GM12878 (cell line): ENCODE data around the gene TP73. TPM values are rescaled to one million over a fixed set of nuclear protein-coding genes. Genes with fewer than 3 reads are reported as not detected.

ENCODE experiments used
- ATAC-seq: fragments of 200-7000 bp; cut with Tn5 transposase; 3 replicates; pipeline ENCODE4 v1.9.1; 2020; ENCODE audit warnings: mild to moderate bottlenecking, moderate library complexity
- BruUV-seq: library from RNA; stranded (reverse); fragments of 400-500 nt; replicated peaks from 2 replicates; lab custom pipeline; 2021; lab: Mats Ljungman, UMichigan
- CTCF ChIA-PET: fragments of 300-600 bp; sonication (Branson Sonifier 250); formaldehyde crosslinking; extraction: SDS; loops from one replicate; lab custom pipeline; 2021; ENCODE audit warnings: inconsistent platforms; lab: Yijun Ruan, JAX
- POLR2A ChIA-PET: fragments of 350-600 bp; formaldehyde crosslinking; extraction: SDS; loops from one replicate; lab custom pipeline; 2021; ENCODE audit warnings: inconsistent platforms; lab: Charles Lee
- RAD21 ChIA-PET: fragments of 300-600 bp; sonication (Branson Sonifier 250); formaldehyde crosslinking; loops from one replicate; lab custom pipeline; 2023; ENCODE audit warnings: antibody characterized with exemption; ENCODE audit not compliant: unreplicated experiment; lab: Charles Lee
- SMC1A ChIA-PET: fragments of 300-600 bp; sonication (Branson Sonifier 250); formaldehyde crosslinking; loops from one replicate; lab custom pipeline; 2023; ENCODE audit not compliant: unreplicated experiment, uncharacterized antibody; lab: Charles Lee
- DNase-seq: peaks from one replicate; pipeline ENCODE4 v3.0.0-alpha.2; 2011; ENCODE audit warnings: low read depth, low spot score
- FAIRE-seq: peaks from 3 replicates; lab custom pipeline; 2011; peaks lifted over from hg19 to GRCh38; lab: Jason Lieb, UNC
- H2AFZ ChIP-seq: 2 replicates; pipeline ENCODE4 v1.6.0; 2011; ENCODE audit warnings: low read depth, low read length, control low read depth; ENCODE audit not compliant: control insufficient read depth
- H3K27ac ChIP-seq: 2 replicates; pipeline ENCODE4 v1.5.1; 2011; ENCODE audit warnings: control low read depth; ENCODE audit not compliant: control insufficient read depth, insufficient read depth
- H3K27me3 ChIP-seq, 2 experiments: replicated peaks in 1 of 2; 2 replicates each; pipeline versions ENCODE4 v1.6.0 to v1.6.1; 2011; ENCODE audit warnings: low read length in 1 of 2; ENCODE audit not compliant: control insufficient read depth in 2 of 2, insufficient read depth in 2 of 2
- H3K36me3 ChIP-seq, 2 experiments: 2 replicates each; pipeline ENCODE4 v1.5.1; 2011; ENCODE audit warnings: low read length in 1 of 2; ENCODE audit not compliant: control insufficient read depth in 2 of 2, insufficient read depth in 2 of 2
- H3K4me1 ChIP-seq: 2 replicates; pipeline ENCODE4 v1.6.1; 2011; ENCODE audit warnings: mild to moderate bottlenecking, low read length, moderate library complexity, mixed read lengths; ENCODE audit not compliant: control insufficient read depth, insufficient read depth
- H3K4me2 ChIP-seq: 2 replicates; pipeline ENCODE4 v1.6.0; 2011; ENCODE audit warnings: control low read depth; ENCODE audit not compliant: control insufficient read depth, insufficient read depth
- H3K4me3 ChIP-seq: fragments of 200-600 bp; sonication (generic); 2 replicates; pipeline ENCODE4 v1.5.1; 2016
- H3K79me2 ChIP-seq: 2 replicates; pipeline ENCODE4 v1.6.0; 2011; ENCODE audit warnings: low read length; ENCODE audit not compliant: control insufficient read depth, insufficient read depth
- H3K9ac ChIP-seq: 2 replicates; pipeline ENCODE4 v1.8.0; 2011; ENCODE audit warnings: low read length, control low read depth, mixed read lengths; ENCODE audit not compliant: control insufficient read depth, insufficient read depth
- H3K9me3 ChIP-seq: replicated peaks from 3 replicates; pipeline ENCODE4 v1.5.1; 2011; ENCODE audit warnings: mild to moderate bottlenecking, low read length; ENCODE audit not compliant: control insufficient read depth, insufficient read depth
- H4K20me1 ChIP-seq: 2 replicates; pipeline ENCODE4 v1.6.0; 2011; ENCODE audit not compliant: control insufficient read depth, insufficient read depth
- BCL11A ChIP-seq: IDR thresholded peaks from 2 replicates; pipeline ENCODE4 v1.6.1; 2011; ENCODE audit warnings: low read depth, low read length
- IKZF1 ChIP-seq: fragments of 450-650 bp; conservative IDR thresholded peaks from 2 replicates; pipeline ENCODE4 v1.6.1; 2017; ENCODE audit warnings: antibody characterized with exemption, mild to moderate bottlenecking
- IRF5 ChIP-seq: fragments of 450-650 bp; IDR thresholded peaks from 2 replicates; pipeline ENCODE4 v1.6.1; 2017; ENCODE audit warnings: borderline replicate concordance
- JUND ChIP-seq: IDR thresholded peaks from 2 replicates; pipeline ENCODE4 v1.6.1; 2012; ENCODE audit warnings: low read depth, mild to moderate bottlenecking, low read length, improper control_type of control experiment, moderate library complexity
- MTA3 ChIP-seq: IDR thresholded peaks from 2 replicates; pipeline ENCODE4 v1.6.1; 2012; ENCODE audit warnings: low read length, inconsistent platforms, borderline replicate concordance
- MXI1 ChIP-seq: fragments of 150-350 bp; IDR thresholded peaks from 2 replicates; pipeline ENCODE4 v1.6.1; 2011; ENCODE audit warnings: low read depth, mild to moderate bottlenecking, inconsistent platforms, low read length, improper control_type of control experiment
- NFYA ChIP-seq: IDR thresholded peaks from 2 replicates; pipeline ENCODE4 v1.6.1; 2011; ENCODE audit warnings: low read depth, mild to moderate bottlenecking, low read length, improper control_type of control experiment, borderline replicate concordance
- POLR2AphosphoS5 ChIP-seq: IDR thresholded peaks from 2 replicates; pipeline ENCODE4 v1.6.1; 2011; ENCODE audit warnings: mild to moderate bottlenecking, low read length, inconsistent platforms
- WGBS: methylation state at CpG from one replicate; pipeline ENCODE4 v1.1.6; 2016; ENCODE audit warnings: low lambda C conversion rate; ENCODE audit not compliant: insufficient replicate concordance, insufficient coverage; ENCODE audit errors: missing lambda C conversion rate; 5-methylcytosine and 5-hydroxymethylcytosine counted together
- in situ Hi-C: fragments of 300-500 bp; cut with MboI; formaldehyde crosslinking; loops from 9 replicates; pipeline ENCODE4 v1.14.3; 2018; ENCODE audit warnings: mixed read lengths
- intact Hi-C: fragments of 100-400 bp; cut with micrococcal nuclease; formaldehyde crosslinking; loops from one replicate; pipeline ENCODE4 v1.14.2; 2022; ENCODE audit not compliant: unreplicated experiment
- polyA plus RNA-seq, 11 experiments: library from polyadenylated mRNA; depleted of rRNA in 4 of 11; unstranded in 6 of 11; stranded (reverse) in 5 of 11; fragments of >200 nt; fragmentation: Nextera tagmentation in 4 of 11; fragmentation: Illumina TruSeq in 1 of 11; extraction: Ambion mirVana in 4 of 11; extraction: Trizol in 1 of 11; gene quantifications; 1 replicate in 1 of 11; 2 replicates in 10 of 11; pipeline versions ENCODE4 v1.2.1 to v1.2.3, GENCODE V29; 2011 to 2016; ENCODE audit warnings: inconsistent platforms in 2 of 11, missing spikeins in 2 of 11, low read depth in 1 of 11
- total RNA-seq, 4 experiments: library from RNA; depleted of rRNA in 3 of 4; stranded (reverse); fragments of >200 nt in 3 of 4; fragmentation: Illumina TruSeq in 1 of 4; extraction: Trizol in 1 of 4; gene quantifications; 2 replicates each; pipeline versions ENCODE4 v1.2.1 to v1.2.3, GENCODE V29; 2013 to 2021

Gene TP73
- total and polyA plus RNA-seq, 10 of the 15 experiments (the other 5 are each of a cell fraction or from before 2014, with no cell fraction given): 0.08 to 54.2 (median 14.9) TPM

- ChIA-PET CTCF (no interaction called here), SMC1A (interaction anchor here (1.1 kb wide), 1 partner anchor 23 kb away, joined by 4 read pairs; no protein-coding TSS in a partner anchor), RAD21 (no interaction called here), POLR2A (interaction anchor here (1.1 kb wide), 1 partner anchor 15 kb away, joined by 3 read pairs; no protein-coding TSS in a partner anchor)
- H3K27me3 ChIP-seq: no peaks in the 10 kb centered on the region
- H2AFZ ChIP-seq: no peak overlapping the region
- H3K27ac ChIP-seq: no peak overlapping the region
- H3K4me2 ChIP-seq: no peak overlapping the region
- H3K79me2 ChIP-seq: peaks cover 34% of the 10 kb centered on the region
- no peak overlapping the region for H3K9ac ChIP-seq
- intact Hi-C loops: no loop called here
- FAIRE-seq (no peak), DNase-seq (no peak), ATAC-seq (no peak)
- 85% methylated on average over 24 of the region's 27 CpGs for WGBS
- H3K4me3 ChIP-seq: no peak overlapping the region
- no TSS peak for BruUV-seq
- peaks cover 25% of the 10 kb centered on the region for H3K4me1 ChIP-seq
- H3K36me3 ChIP-seq: peaks cover 2 to 42% of the 10 kb centered on the region in 2 experiments; a peak in 3 of 4 replicates
- no peaks in the 10 kb centered on the region for H3K9me3 ChIP-seq
- H4K20me1 ChIP-seq: no peaks in the 10 kb centered on the region; the same call in 1 of the 2 replicates
- in situ Hi-C loops: no loop called here
- no peak for TF ChIP-seq MXI1
- no peak for TF ChIP-seq MTA3
- TF ChIP-seq NFYA: no peak
- TF ChIP-seq IRF5: no peak
- no peak for TF ChIP-seq IKZF1
- no peak for TF ChIP-seq BCL11A
- no peak for TF ChIP-seq POLR2AphosphoS5
- no peak for TF ChIP-seq JUND
Observed at GRCh38 chr1:3681898-3682806, 29.8 kb downstream of the TP73 start.
